ENCODE results near the gene GSE1. TPM values are rescaled to one million over a fixed set of nuclear protein-coding genes. Genes with fewer than 3 reads are reported as not detected.

Gene GSE1
- total RNA-seq, 1 experiment from 2014 or later, result 124 TPM

DNA sequence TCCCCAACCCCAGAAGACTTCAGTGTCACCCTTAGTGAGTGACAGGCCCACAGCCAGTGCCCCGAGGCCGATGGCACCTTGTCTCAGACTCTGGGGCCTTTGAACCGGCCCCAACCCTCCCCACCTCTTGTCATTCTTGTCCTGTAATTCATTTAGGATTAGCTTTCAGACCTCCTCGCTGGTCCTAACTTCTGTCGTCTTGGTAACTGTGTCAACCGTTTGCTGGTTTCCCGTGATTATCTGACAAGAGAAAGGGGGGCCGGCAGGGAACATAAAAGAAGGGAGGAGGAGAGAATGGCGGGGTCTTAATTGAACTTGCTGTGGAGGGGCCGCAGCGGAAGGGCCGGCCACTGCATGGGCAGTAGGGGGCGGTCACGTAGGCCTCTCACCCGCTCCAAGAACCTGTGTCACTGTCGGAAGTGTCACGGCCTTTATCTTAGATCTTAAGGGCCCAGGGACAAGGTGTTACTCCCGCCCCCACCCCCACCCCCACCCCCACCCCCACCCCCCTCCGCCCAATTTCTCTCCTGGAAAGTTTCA, 46.5 kb upstream of the GSE1 start (continued):
- TF ChIP-seq, protein P1, sequence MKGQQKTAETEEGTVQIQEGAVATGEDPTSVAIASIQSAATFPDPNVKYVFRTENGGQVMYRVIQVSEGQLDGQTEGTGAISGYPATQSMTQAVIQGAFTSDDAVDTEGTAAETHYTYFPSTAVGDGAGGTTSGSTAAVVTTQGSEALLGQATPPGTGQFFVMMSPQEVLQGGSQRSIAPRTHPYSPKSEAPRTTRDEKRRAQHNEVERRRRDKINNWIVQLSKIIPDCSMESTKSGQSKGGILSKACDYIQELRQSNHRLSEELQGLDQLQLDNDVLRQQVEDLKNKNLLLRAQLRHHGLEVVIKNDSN (CRISPR knock-in tag; IDR thresholded peaks at IDR 0.05), result no peak
- TF ChIP-seq CREB1 (CRISPR knock-in tag; IDR thresholded peaks at IDR 0.05), result no peak

DNA sequence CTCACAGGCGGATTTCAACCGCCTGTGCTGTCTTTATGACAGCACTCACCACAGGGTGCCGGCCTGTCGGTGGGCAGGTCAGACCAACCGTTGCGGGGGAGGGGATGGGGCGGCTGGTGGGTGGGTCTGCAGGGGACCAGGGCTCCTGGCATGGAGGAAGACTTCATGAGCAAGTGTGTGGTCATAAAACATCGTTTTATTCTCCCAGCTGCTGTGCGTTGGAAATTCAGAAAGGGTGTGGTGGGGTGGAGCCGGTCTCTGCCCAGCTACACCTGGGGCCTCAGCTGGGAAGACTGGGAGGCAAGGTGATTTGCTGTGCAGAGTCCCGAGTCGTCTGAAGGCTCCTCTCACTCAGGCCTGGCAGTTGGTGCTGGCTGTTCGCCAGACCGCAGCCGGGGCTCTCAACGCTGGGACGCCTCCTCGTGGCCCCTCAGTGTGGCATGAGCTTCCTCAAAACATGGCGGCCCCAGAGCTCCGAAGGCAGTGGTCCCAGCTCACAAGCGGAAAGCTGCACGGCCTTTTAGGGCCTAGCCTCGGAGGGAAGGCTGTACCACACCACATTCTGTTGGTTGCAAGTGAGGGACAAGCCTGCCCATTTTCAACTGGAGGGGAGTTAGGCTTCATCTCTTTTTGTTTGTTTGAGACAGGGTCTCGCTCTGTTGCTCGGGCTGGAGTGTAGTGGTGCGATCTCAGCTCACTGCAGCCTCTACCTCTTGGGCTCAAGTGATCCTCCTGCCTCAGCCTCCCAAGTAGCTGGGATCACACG, 45.8 kb upstream of the GSE1 start:
- peaks cover 7% of the 10 kb centered on the region; the same call in 1 of the 2 replicates for H3K9me3 Mint-ChIP-seq
- DNase-seq (ENCODE audit: low spot score), result no peak
- peaks cover 86% of the 10 kb centered on the region for H3K4me1 Mint-ChIP-seq
- peaks cover 7% of the 10 kb centered on the region for H3K36me3 Mint-ChIP-seq
- H3K27ac Mint-ChIP-seq, result no peak overlapping the region
- H3K4me3 Mint-ChIP-seq, result no peak overlapping the region
- H3K27me3 Mint-ChIP-seq (ENCODE audit: low read depth), result no peaks in the 10 kb centered on the region
- ChIA-PET POLR2A (interaction anchor here (1.4 kb wide), 1 partner anchor 11 kb away, joined by 3 read pairs; no protein-coding TSS in a partner anchor), CTCF (interaction anchor here (0.7 to 7.9 kb wide), 18 partner anchors 9 to 453 kb away, joined by 3 to 60 read pairs (median 6); no protein-coding TSS in a partner anchor)
- TF ChIP-seq ELF4 (CRISPR knock-in tag; IDR thresholded peaks at IDR 0.05; ENCODE audit: low read depth), result no peak
- no peak for TF ChIP-seq TP53 (CRISPR knock-in tag; IDR thresholded peaks at IDR 0.05)
- TF ChIP-seq PRRX2 (CRISPR knock-in tag; IDR thresholded peaks at IDR 0.05), result no peak
- TF ChIP-seq ESRRA (CRISPR knock-in tag; IDR thresholded peaks at IDR 0.05; ENCODE audit: borderline replicate concordance), result no peak
- no peak for TF ChIP-seq RELA (CRISPR knock-in tag; IDR thresholded peaks at IDR 0.05; ENCODE audit: borderline replicate concordance)
- no peak for TF ChIP-seq SMAD4 (CRISPR knock-in tag; IDR thresholded peaks at IDR 0.05)
- no peak for TF ChIP-seq NFE2L1 (CRISPR knock-in tag; IDR thresholded peaks at IDR 0.05)
- no peak for TF ChIP-seq GABPB1 (CRISPR knock-in tag; IDR thresholded peaks at IDR 0.05)
- TF ChIP-seq ZNF219 (CRISPR knock-in tag; IDR thresholded peaks at IDR 0.05; ENCODE audit: borderline replicate concordance), result no peak
- TF ChIP-seq, protein P2, sequence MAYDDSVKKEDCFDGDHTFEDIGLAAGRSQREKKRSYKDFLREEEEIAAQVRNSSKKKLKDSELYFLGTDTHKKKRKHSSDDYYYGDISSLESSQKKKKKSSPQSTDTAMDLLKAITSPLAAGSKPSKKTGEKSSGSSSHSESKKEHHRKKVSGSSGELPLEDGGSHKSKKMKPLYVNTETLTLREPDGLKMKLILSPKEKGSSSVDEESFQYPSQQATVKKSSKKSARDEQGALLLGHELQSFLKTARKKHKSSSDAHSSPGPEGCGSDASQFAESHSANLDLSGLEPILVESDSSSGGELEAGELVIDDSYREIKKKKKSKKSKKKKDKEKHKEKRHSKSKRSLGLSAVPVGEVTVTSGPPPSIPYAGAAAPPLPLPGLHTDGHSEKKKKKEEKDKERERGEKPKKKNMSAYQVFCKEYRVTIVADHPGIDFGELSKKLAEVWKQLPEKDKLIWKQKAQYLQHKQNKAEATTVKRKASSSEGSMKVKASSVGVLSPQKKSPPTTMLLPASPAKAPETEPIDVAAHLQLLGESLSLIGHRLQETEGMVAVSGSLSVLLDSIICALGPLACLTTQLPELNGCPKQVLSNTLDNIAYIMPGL (CRISPR knock-in tag; IDR thresholded peaks at IDR 0.05), result no peak
- TF ChIP-seq, protein P3, sequence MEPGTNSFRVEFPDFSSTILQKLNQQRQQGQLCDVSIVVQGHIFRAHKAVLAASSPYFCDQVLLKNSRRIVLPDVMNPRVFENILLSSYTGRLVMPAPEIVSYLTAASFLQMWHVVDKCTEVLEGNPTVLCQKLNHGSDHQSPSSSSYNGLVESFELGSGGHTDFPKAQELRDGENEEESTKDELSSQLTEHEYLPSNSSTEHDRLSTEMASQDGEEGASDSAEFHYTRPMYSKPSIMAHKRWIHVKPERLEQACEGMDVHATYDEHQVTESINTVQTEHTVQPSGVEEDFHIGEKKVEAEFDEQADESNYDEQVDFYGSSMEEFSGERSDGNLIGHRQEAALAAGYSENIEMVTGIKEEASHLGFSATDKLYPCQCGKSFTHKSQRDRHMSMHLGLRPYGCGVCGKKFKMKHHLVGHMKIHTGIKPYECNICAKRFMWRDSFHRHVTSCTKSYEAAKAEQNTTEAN (CRISPR knock-in tag; IDR thresholded peaks at IDR 0.05), result no peak
- ATAC-seq, result no peak

DNA sequence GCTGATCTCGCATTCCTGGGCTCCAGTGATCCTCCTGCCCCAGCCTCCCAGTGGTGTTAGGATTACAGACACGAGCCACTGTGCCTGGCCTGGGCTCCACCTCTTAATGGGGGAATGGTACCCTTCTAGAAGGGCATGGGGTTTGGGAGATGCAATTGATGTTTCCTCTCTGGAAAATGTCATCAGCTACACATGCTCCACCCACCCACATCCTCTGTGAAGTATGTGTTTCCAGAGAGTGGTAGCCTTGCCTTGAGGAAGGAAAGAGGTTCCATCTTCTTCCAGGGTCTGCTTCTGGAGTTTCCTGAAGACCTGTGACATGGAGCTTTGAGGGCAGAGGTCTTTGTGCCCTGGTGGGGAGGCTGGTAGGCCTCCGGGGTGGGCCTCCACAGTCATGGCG, 45.2 kb upstream of the GSE1 start:
- DNase-seq (ENCODE audit: low spot score), result no peak
- Mint-ChIP-seq H3K4me1 (peaks cover 81% of the 10 kb centered on the region), H3K4me3 (no peak overlapping the region), H3K9me3 (peaks cover 7% of the 10 kb centered on the region; the same call in 1 of the 2 replicates), H3K27me3 (ENCODE audit: low read depth) (no peaks in the 10 kb centered on the region), H3K27ac (no peak overlapping the region), H3K36me3 (peaks cover 7% of the 10 kb centered on the region)
- CTCF ChIA-PET, result interaction anchor here (0.7 to 7.9 kb wide), 17 partner anchors 9 to 453 kb away, joined by 3 to 60 read pairs (median 6); no protein-coding TSS in a partner anchor
- TF ChIP-seq KAT7 (CRISPR knock-in tag; IDR thresholded peaks at IDR 0.05; ENCODE audit: borderline replicate concordance) (no peak), GRHL2 (CRISPR knock-in tag; IDR thresholded peaks at IDR 0.05; ENCODE audit: insufficient replicate concordance, severe bottlenecking) (no peak), ZNF121 (CRISPR knock-in tag; IDR thresholded peaks at IDR 0.05) (no peak), ZNF263 (CRISPR knock-in tag; IDR thresholded peaks at IDR 0.05; ENCODE audit: low read depth) (no peak), EMX1 (CRISPR knock-in tag; IDR thresholded peaks at IDR 0.05) (no peak), ZNF219 (CRISPR knock-in tag; IDR thresholded peaks at IDR 0.05; ENCODE audit: borderline replicate concordance) (no peak), NFYB (CRISPR knock-in tag; conservative IDR thresholded peaks at IDR 0.05; ENCODE audit: low read depth) (no peak), ESRRA (CRISPR knock-in tag; IDR thresholded peaks at IDR 0.05; ENCODE audit: borderline replicate concordance) (no peak), FOXJ3 (CRISPR knock-in tag; IDR thresholded peaks at IDR 0.05; ENCODE audit: borderline replicate concordance) (no peak), GTF2I (CRISPR knock-in tag; conservative IDR thresholded peaks at IDR 0.05) (no peak)
- no peak for ATAC-seq
- POLR2A ChIA-PET, result interaction anchor here (1.4 kb wide), 1 partner anchor 11 kb away, joined by 3 read pairs; no protein-coding TSS in a partner anchor
